ENCODE results near the gene LEFTY1. TPM values are rescaled to one million over a fixed set of nuclear protein-coding genes. Genes with fewer than 3 reads are reported as not detected.

The LEFTY1 gene
- total RNA-seq, 4 donors from 2014 or later = 0.35 to 1.4 TPM; not detected in 2

- Histone ChIP-seq H3K9me3 (no peaks in the 10 kb centered on the region), H3K27ac (no peak overlapping the region), H3K36me3 (peaks cover 0 to 8% of the 10 kb centered on the region in 2 donors), H3K4me3 (no peak overlapping the region), H3K27me3 (no peaks in the 10 kb centered on the region), H3K4me1 (peaks cover 0 to 12% (median 0%) of the 10 kb centered on the region in 3 donors)
- no peak for TF ChIP-seq POLR2A (IDR thresholded peaks at IDR 0.05)
- 33 to 81% methylated on average over 1 to 2 of the region's 2 CpGs for WGBS, 2 donors (ENCODE audit: low coverage in 1 of 2)
- ATAC-seq = no peak
Observed at GRCh38 chr1:225908773-225909172, 19.8 kb upstream of the LEFTY1 start.

GRCh38 chr1:225908013-225908640, 19.2 kb upstream of the LEFTY1 start:
- H3K27ac ChIP-seq = no peak overlapping the region
- no peak for ATAC-seq
- 79 to 100% methylated on average over 1 to 2 of the region's 5 CpGs for WGBS, 2 donors (ENCODE audit: low coverage in 1 of 2)

GRCh38 chr1:225907341-225907740, 18.4 kb upstream of the LEFTY1 start:
- WGBS, 2 donors (ENCODE audit: low coverage in 1 of 2) = 100% methylated on average over 2 of the region's 7 CpGs; no CpG with 5 or more reads in 1 of the 2 donors
- Histone ChIP-seq H3K36me3 (no peaks in the 10 kb centered on the region), H3K27me3 (no peaks in the 10 kb centered on the region), H3K4me1 (peaks cover 0 to 12% (median 0%) of the 10 kb centered on the region in 3 donors), H3K27ac (no peak overlapping the region), H3K9me3 (no peaks in the 10 kb centered on the region), H3K4me3 (no peak overlapping the region)
- no peak for ATAC-seq
- no peak for TF ChIP-seq EP300 (IDR thresholded peaks at IDR 0.05)
- TF ChIP-seq POLR2A (IDR thresholded peaks at IDR 0.05) = no peak
- TF ChIP-seq CTCF (IDR thresholded peaks at IDR 0.05) = no peak
- no peak for TF ChIP-seq POLR2AphosphoS5 (IDR thresholded peaks at IDR 0.05)

More at GRCh38 chr1:225908013-225908640, 19.2 kb upstream of the LEFTY1 start:
- Histone ChIP-seq H3K27me3 (no peaks in the 10 kb centered on the region), H3K9me3 (no peaks in the 10 kb centered on the region), H3K4me3 (no peak overlapping the region), H3K4me1 (peaks cover 0 to 12% (median 0%) of the 10 kb centered on the region in 3 donors), H3K36me3 (peaks cover 0 to 2% of the 10 kb centered on the region in 2 donors)
- no peak for TF ChIP-seq EP300 (IDR thresholded peaks at IDR 0.05)
- TF ChIP-seq POLR2A (IDR thresholded peaks at IDR 0.05) = no peak
- TF ChIP-seq POLR2AphosphoS5 (IDR thresholded peaks at IDR 0.05) = no peak
- no peak for TF ChIP-seq CTCF (IDR thresholded peaks at IDR 0.05)

- WGBS, 2 donors (ENCODE audit: low coverage in 1 of 2) = 92% methylated on average over 5 of the region's 6 CpGs; no CpG with 5 or more reads in 1 of the 2 donors
- Histone ChIP-seq H3K4me1 (peaks cover 0 to 8% (median 0%) of the 10 kb centered on the region in 3 donors), H3K27me3 (no peaks in the 10 kb centered on the region), H3K27ac (no peak overlapping the region), H3K9me3 (no peaks in the 10 kb centered on the region), H3K36me3 (no peaks in the 10 kb centered on the region), H3K4me3 (no peak overlapping the region)
- TF ChIP-seq CTCF (IDR thresholded peaks at IDR 0.05) = no peak
- TF ChIP-seq POLR2A (IDR thresholded peaks at IDR 0.05) = no peak
- no peak for TF ChIP-seq EP300 (IDR thresholded peaks at IDR 0.05)
- no peak for TF ChIP-seq POLR2AphosphoS5 (IDR thresholded peaks at IDR 0.05)
- no peak for ATAC-seq
Observed at GRCh38 chr1:225906467-225906866, 17.5 kb upstream of the LEFTY1 start.

DNA sequence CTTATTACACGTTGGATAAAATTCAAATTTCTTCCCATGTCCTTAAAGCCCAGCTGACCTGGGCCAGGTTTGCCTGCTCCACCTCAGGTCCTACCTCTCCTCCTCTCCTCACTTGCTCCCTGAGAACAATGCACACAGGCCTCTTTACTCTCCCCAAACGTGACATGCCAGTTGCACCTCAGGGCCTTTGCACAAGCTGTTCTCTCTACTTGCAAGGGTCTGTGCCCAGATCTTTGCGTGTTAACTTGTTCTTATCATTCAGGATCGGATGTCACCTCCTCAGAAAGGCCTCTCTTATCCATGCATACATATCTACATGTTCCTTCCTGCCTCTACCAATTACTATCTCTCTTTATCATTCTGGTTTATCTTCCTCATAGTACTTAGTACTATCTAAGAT, 14.7 kb upstream of the LEFTY1 start:
- ATAC-seq = no peak
- Histone ChIP-seq H3K4me3 (no peak overlapping the region), H3K36me3 (no peaks in the 10 kb centered on the region), H3K27ac (no peak overlapping the region), H3K9me3 (no peaks in the 10 kb centered on the region), H3K27me3 (no peaks in the 10 kb centered on the region), H3K4me1 (no peaks in the 10 kb centered on the region)
- WGBS, 2 donors (ENCODE audit: low coverage in 1 of 2) = 79 to 88% methylated on average over 4 of the region's 4 CpGs
- no peak for TF ChIP-seq POLR2AphosphoS5 (IDR thresholded peaks at IDR 0.05)
- TF ChIP-seq CTCF (IDR thresholded peaks at IDR 0.05) = no peak
- TF ChIP-seq POLR2A (IDR thresholded peaks at IDR 0.05) = no peak
- no peak for TF ChIP-seq EP300 (IDR thresholded peaks at IDR 0.05)

Measured in gastroesophageal sphincter (tissue), 4 donors.